ENCODE results near the gene CD274. TPM values are rescaled to one million over a fixed set of nuclear protein-coding genes. Genes with fewer than 3 reads are reported as not detected.

Gene CD274
- 10 to 100 TPM; 25.0 to 30.1 TPM for total RNA-seq

GRCh38 chr9:5450359-5451091, at the start of gene CD274:
TSS of gene CD274 (plus strand) at chr9:5450542. CDS start at chr9:5456114, 5,572 bp downstream.
- peaks cover 34% of the 10 kb centered on the region for H3K36me3 Mint-ChIP-seq (ENCODE audit: low read depth)
- ChIA-PET POLR2A (interaction anchor here (0.6 to 2.3 kb wide), 7 partner anchors 9 to 1306 kb away, joined by 3 to 23 read pairs (median 3); partner anchors contain the start of genes PLGRKT and RIC1), CTCF (interaction anchor here (0.6 to 5.4 kb wide), 16 partner anchors 8 to 610 kb away, joined by 3 to 48 read pairs (median 5); partner anchors contain the start of genes INSL6 and PLGRKT)
- intact Hi-C loops (cut with DNase I, micrococcal nuclease): loop anchor here (1.0 to 10.0 kb wide), 15 partner anchors 9 to 1923 kb away; partner anchors contain the start of genes CDC37L1 (in 2 of the 2), PDCD1LG2 (in 1 of the 2), PLGRKT (in 1 of the 2) and RFX3 (in 1 of the 2)
- H3K9me3 Mint-ChIP-seq (ENCODE audit: low read depth): no peaks in the 10 kb centered on the region
- peaks cover 77% of the 10 kb centered on the region for H3K4me1 Mint-ChIP-seq
- peak within 1 kb of the TSS; percentile 98 for H3K4me3 Mint-ChIP-seq
- ATAC-seq: peak; percentile 66
- DNase-seq: peak; percentile 94
- no peaks in the 10 kb centered on the region for H3K27me3 Mint-ChIP-seq
- peak within 1 kb of the TSS; percentile 90 for H3K27ac Mint-ChIP-seq

GRCh38 chr9:5402217-5402616, 48.1 kb upstream of the CD274 start:
- Mint-ChIP-seq H3K9me3 (ENCODE audit: low read depth) (peaks cover 14% of the 10 kb centered on the region), H3K27me3 (no peaks in the 10 kb centered on the region), H3K4me3 (no peak overlapping the region), H3K4me1 (peaks cover 19% of the 10 kb centered on the region), H3K27ac (no peak overlapping the region), H3K36me3 (ENCODE audit: low read depth) (peaks cover 20% of the 10 kb centered on the region)
- CTCF ChIA-PET: no interaction called here
- ATAC-seq (no peak), DNase-seq (no peak)
- POLR2A ChIA-PET: no interaction called here
- intact Hi-C loops (cut with DNase I, micrococcal nuclease): no loop called here

GRCh38 chr9:5408596-5408995, 41.7 kb upstream of the CD274 start:
- H3K9me3 Mint-ChIP-seq (ENCODE audit: low read depth): peaks cover 26% of the 10 kb centered on the region

GRCh38 chr9:5416953-5417352, 33.4 kb upstream of the CD274 start:
- Mint-ChIP-seq H3K27ac (no peak overlapping the region), H3K4me1 (peaks cover 8% of the 10 kb centered on the region), H3K27me3 (no peaks in the 10 kb centered on the region), H3K9me3 (ENCODE audit: low read depth) (peaks cover 3% of the 10 kb centered on the region), H3K4me3 (no peak overlapping the region), H3K36me3 (ENCODE audit: low read depth) (peaks cover 30% of the 10 kb centered on the region)
- POLR2A ChIA-PET: no interaction called here
- CTCF ChIA-PET: interaction anchor here (0.6 to 1.8 kb wide), 3 partner anchors 231 to 657 kb away, joined by 3 to 5 read pairs (median 4); no protein-coding TSS in a partner anchor
- DNase-seq: no peak
- intact Hi-C loops (cut with DNase I, micrococcal nuclease): no loop called here
- no peak for ATAC-seq

More at GRCh38 chr9:5408596-5408995, 41.7 kb upstream of the CD274 start:
- no peak overlapping the region for H3K4me3 Mint-ChIP-seq
- POLR2A ChIA-PET: no interaction called here
- peaks cover 9% of the 10 kb centered on the region for H3K4me1 Mint-ChIP-seq
- ATAC-seq (no peak), DNase-seq (no peak)
- H3K27ac Mint-ChIP-seq: no peak overlapping the region
- H3K36me3 Mint-ChIP-seq (ENCODE audit: low read depth): peaks cover 51% of the 10 kb centered on the region
- intact Hi-C loops (cut with DNase I, micrococcal nuclease): no loop called here
- CTCF ChIA-PET: no interaction called here
- no peaks in the 10 kb centered on the region for H3K27me3 Mint-ChIP-seq

- Mint-ChIP-seq H3K4me1 (peaks cover 8% of the 10 kb centered on the region), H3K4me3 (no peak overlapping the region), H3K9me3 (ENCODE audit: low read depth) (peaks cover 3% of the 10 kb centered on the region), H3K27ac (no peak overlapping the region), H3K36me3 (ENCODE audit: low read depth) (peaks cover 19% of the 10 kb centered on the region), H3K27me3 (no peaks in the 10 kb centered on the region)
- POLR2A ChIA-PET: no interaction called here
- no peak for ATAC-seq
- CTCF ChIA-PET: interaction anchor here (0.6 to 0.9 kb wide), 2 partner anchors 231 to 234 kb away, joined by 3 read pairs; no protein-coding TSS in a partner anchor
- intact Hi-C loops (cut with DNase I, micrococcal nuclease): no loop called here
- no peak for DNase-seq
These were observed 31.9 kb upstream of the CD274 start for GRCh38 chr9:5418481-5418880.

- peaks cover 15% of the 10 kb centered on the region for H3K36me3 Mint-ChIP-seq (ENCODE audit: low read depth)
- CTCF ChIA-PET: interaction anchor here (0.7 kb wide), 1 partner anchor 18 kb away, joined by 4 read pairs; the partner anchor contains the start of gene PLGRKT
- H3K27me3 Mint-ChIP-seq: no peaks in the 10 kb centered on the region
- H3K27ac Mint-ChIP-seq: no peak overlapping the region
- POLR2A ChIA-PET: no interaction called here
- no peaks in the 10 kb centered on the region for H3K9me3 Mint-ChIP-seq (ENCODE audit: low read depth)
- no peak for DNase-seq
- intact Hi-C loops (cut with DNase I, micrococcal nuclease): loop anchor here (10.0 kb wide), 2 partner anchors 115 to 345 kb away; partner anchors contain the start of gene RLN2 (in 1 of the 2)
- H3K4me1 Mint-ChIP-seq: peaks cover 8% of the 10 kb centered on the region
- H3K4me3 Mint-ChIP-seq: no peak overlapping the region
- no peak for ATAC-seq
These were observed 30.4 kb upstream of the CD274 start for GRCh38 chr9:5419987-5420386.

- H3K27ac Mint-ChIP-seq: no peak overlapping the region
- ATAC-seq: no peak
- POLR2A ChIA-PET: no interaction called here
These were observed 29.2 kb upstream of the CD274 start for GRCh38 chr9:5421163-5421562.

GRCh38 chr9:5422276-5422675, 28.1 kb upstream of the CD274 start:
- Mint-ChIP-seq H3K27me3 (no peaks in the 10 kb centered on the region), H3K9me3 (ENCODE audit: low read depth) (no peaks in the 10 kb centered on the region), H3K27ac (no peak overlapping the region), H3K4me1 (peaks cover 6% of the 10 kb centered on the region), H3K4me3 (no peak overlapping the region), H3K36me3 (ENCODE audit: low read depth) (peaks cover 8% of the 10 kb centered on the region)
- POLR2A ChIA-PET: no interaction called here
- intact Hi-C loops (cut with DNase I, micrococcal nuclease): loop anchor here (10.0 kb wide), 2 partner anchors 117 to 347 kb away; partner anchors contain the start of gene RLN2 (in 1 of the 2)
- ATAC-seq (no peak), DNase-seq (no peak)
- CTCF ChIA-PET: interaction anchor here (0.6 to 4.7 kb wide), 2 partner anchors 89 to 236 kb away, joined by 4 to 31 read pairs; no protein-coding TSS in a partner anchor

More at GRCh38 chr9:5421163-5421562, 29.2 kb upstream of the CD274 start:
- Mint-ChIP-seq H3K9me3 (ENCODE audit: low read depth) (no peaks in the 10 kb centered on the region), H3K4me3 (no peak overlapping the region), H3K4me1 (peaks cover 8% of the 10 kb centered on the region), H3K27me3 (no peaks in the 10 kb centered on the region), H3K36me3 (ENCODE audit: low read depth) (peaks cover 8% of the 10 kb centered on the region)
- CTCF ChIA-PET: interaction anchor here (0.6 kb wide), 1 partner anchor 213 kb away, joined by 3 read pairs; no protein-coding TSS in a partner anchor
- no peak for DNase-seq
- intact Hi-C loops (cut with DNase I, micrococcal nuclease): loop anchor here (10.0 kb wide), 2 partner anchors 116 to 346 kb away; partner anchors contain the start of gene RLN2 (in 1 of the 2)

- peaks cover 6% of the 10 kb centered on the region for H3K36me3 Mint-ChIP-seq (ENCODE audit: low read depth)
- intact Hi-C loops (cut with DNase I, micrococcal nuclease): loop anchor here (1.0 to 10.0 kb wide), 6 partner anchors 88 to 668 kb away; partner anchors contain the start of genes RLN1 (in 1 of the 2) and RLN2 (in 1 of the 2)
- DNase-seq: no peak
- peak; percentile 78 for ATAC-seq
- ChIA-PET POLR2A (no interaction called here), CTCF (interaction anchor here (0.5 to 4.7 kb wide), 17 partner anchors 12 to 1055 kb away, joined by 3 to 31 read pairs (median 3); no protein-coding TSS in a partner anchor)
- H3K27me3 Mint-ChIP-seq: no peaks in the 10 kb centered on the region
- no peaks in the 10 kb centered on the region for H3K9me3 Mint-ChIP-seq (ENCODE audit: low read depth)
- no peak overlapping the region for H3K4me3 Mint-ChIP-seq
- peaks cover 15% of the 10 kb centered on the region for H3K4me1 Mint-ChIP-seq
- no peak overlapping the region for H3K27ac Mint-ChIP-seq
These were observed 25.2 kb upstream of the CD274 start for GRCh38 chr9:5425006-5425628.

GRCh38 chr9:5427005-5427404, 23.3 kb upstream of the CD274 start:
- DNase-seq: no peak
- ChIA-PET POLR2A (no interaction called here), CTCF (interaction anchor here (0.7 to 1.6 kb wide), 4 partner anchors 13 to 238 kb away, joined by 3 to 6 read pairs (median 4); no protein-coding TSS in a partner anchor)
- Mint-ChIP-seq H3K9me3 (ENCODE audit: low read depth) (no peaks in the 10 kb centered on the region), H3K4me3 (no peak overlapping the region), H3K27me3 (no peaks in the 10 kb centered on the region), H3K27ac (no peak overlapping the region), H3K36me3 (ENCODE audit: low read depth) (peaks cover 17% of the 10 kb centered on the region), H3K4me1 (peaks cover 11% of the 10 kb centered on the region)
- ATAC-seq: no peak
- intact Hi-C loops (cut with DNase I, micrococcal nuclease): loop anchor here (5.0 to 10.0 kb wide), 4 partner anchors 90 to 670 kb away; partner anchors contain the start of genes RLN1 (in 1 of the 2) and RLN2 (in 1 of the 2)

GRCh38 chr9:5428172-5428571, 22.2 kb upstream of the CD274 start:
- ChIA-PET POLR2A (no interaction called here), CTCF (no interaction called here)
- ATAC-seq (no peak), DNase-seq (no peak)
- intact Hi-C loops (cut with DNase I, micrococcal nuclease): loop anchor here (5.0 to 10.0 kb wide), 4 partner anchors 91 to 671 kb away; partner anchors contain the start of genes RLN1 (in 1 of the 2) and RLN2 (in 1 of the 2)
- peaks cover 25% of the 10 kb centered on the region for H3K36me3 Mint-ChIP-seq (ENCODE audit: low read depth)
- no peak overlapping the region for H3K4me3 Mint-ChIP-seq
- H3K27me3 Mint-ChIP-seq: no peaks in the 10 kb centered on the region
- no peak overlapping the region for H3K27ac Mint-ChIP-seq
- H3K4me1 Mint-ChIP-seq: peaks cover 11% of the 10 kb centered on the region
- no peaks in the 10 kb centered on the region for H3K9me3 Mint-ChIP-seq (ENCODE audit: low read depth)
